ENCODE data around the gene PCDHB13. TPM values are rescaled to one million over a fixed set of nuclear protein-coding genes. Genes with fewer than 3 reads are reported as not detected.
"Not testable (repeated sequence)": the region's sequence is repeated elsewhere in the genome, so short reads cannot be mapped to it uniquely, and the experiment has no call there.

Gene PCDHB13
- total and polyA plus RNA-seq, 2 donors: 2.5 to 5.9 TPM

DNA sequence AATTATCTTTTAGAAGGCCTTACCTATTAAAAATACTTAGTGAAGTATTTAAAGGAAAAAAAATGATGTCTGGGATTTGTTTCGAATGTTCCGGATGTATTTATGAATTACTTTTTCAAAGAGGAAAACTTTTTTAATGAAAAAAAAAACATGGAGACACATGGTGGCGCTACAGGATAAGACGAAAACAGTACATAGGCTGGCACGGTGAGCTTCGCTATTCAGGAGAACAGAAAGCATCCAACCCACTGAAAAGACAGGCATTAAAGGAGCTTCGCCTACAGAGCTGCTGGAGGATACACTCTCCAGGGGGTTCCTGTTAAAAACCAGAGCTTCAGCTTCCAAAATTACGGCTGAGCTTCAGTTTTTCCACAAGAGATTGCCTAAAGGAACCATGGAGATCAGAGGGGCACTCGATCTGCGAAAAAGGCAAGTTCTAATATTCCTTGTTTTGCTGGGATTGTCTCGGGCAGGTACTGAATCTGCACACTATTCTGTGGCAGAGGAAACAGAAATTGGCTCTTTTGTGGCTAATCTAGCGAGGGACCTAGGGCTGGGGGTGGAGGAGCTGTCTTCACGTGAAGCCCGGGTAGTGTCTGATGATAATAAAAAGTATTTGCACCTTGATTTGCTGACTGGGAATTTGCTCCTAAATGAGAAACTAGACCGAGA, 9.5 kb downstream of the PCDHB13 start, which contains the start of gene PCDHB14:
TSS of gene PCDHB14 (plus strand) at position 232 of the 672 bp plus-strand sequence. CDS start at position 395, 163 bp downstream.
- 23% methylated on average over 15 of the region's 15 CpGs for WGBS
- Histone ChIP-seq H3K27ac (ENCODE audit: low read depth) (no peak within 1 kb of the TSS), H3K4me1 (ENCODE audit: insufficient read depth) (no peaks in the 10 kb centered on the region), H3K36me3 (ENCODE audit: insufficient read depth) (no peaks in the 10 kb centered on the region), H3K4me3 (ENCODE audit: low read depth, low read length) (peak within 1 kb of the TSS; percentile 29)
- DNase-seq (ENCODE audit: extremely low spot score): no peak

DNA sequence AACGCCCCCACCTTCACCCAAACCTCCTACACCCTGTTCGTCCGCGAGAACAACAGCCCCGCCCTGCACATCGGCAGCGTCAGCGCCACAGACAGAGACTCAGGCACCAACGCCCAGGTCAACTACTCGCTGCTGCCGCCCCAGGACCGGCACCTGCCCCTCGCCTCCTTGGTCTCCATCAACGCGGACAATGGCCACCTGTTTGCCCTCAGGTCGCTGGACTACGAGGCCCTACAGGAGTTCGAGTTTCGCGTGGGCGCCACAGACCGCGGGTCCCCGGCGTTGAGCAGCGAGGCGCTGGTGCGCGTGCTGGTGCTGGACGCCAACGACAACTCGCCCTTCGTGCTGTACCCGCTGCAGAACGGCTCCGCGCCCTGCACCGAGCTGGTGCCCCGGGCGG, 11.1 kb downstream of the PCDHB13 start:
- H3K4me3 ChIP-seq (ENCODE audit: low read depth, low read length); DNase-seq (ENCODE audit: extremely low spot score); H3K27ac ChIP-seq (ENCODE audit: low read depth); H3K4me1 ChIP-seq (ENCODE audit: insufficient read depth); H3K36me3 ChIP-seq (ENCODE audit: insufficient read depth): not testable (repeated sequence)
- WGBS: 22% methylated on average over 34 of the region's 40 CpGs

DNA sequence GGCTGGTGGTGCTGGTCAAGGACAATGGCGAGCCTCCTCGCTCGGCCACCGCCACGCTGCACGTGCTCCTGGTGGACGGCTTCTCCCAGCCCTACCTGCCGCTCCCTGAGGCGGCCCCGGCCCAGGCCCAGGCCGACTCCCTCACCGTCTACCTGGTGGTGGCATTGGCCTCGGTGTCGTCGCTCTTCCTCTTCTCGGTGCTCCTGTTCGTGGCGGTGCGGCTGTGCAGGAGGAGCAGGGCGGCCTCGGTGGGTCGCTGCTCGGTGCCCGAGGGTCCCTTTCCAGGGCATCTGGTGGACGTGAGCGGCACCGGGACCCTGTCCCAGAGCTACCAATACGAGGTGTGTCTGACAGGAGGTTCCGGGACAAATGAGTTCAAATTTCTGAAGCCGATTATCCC, 11.7 kb downstream of the PCDHB13 start:
- not testable (repeated sequence) for H3K4me1 ChIP-seq (ENCODE audit: insufficient read depth); H3K27ac ChIP-seq (ENCODE audit: low read depth); H3K4me3 ChIP-seq (ENCODE audit: low read depth, low read length); H3K36me3 ChIP-seq (ENCODE audit: insufficient read depth); DNase-seq (ENCODE audit: extremely low spot score)
- WGBS: 33% methylated on average over 25 of the region's 30 CpGs

DNA sequence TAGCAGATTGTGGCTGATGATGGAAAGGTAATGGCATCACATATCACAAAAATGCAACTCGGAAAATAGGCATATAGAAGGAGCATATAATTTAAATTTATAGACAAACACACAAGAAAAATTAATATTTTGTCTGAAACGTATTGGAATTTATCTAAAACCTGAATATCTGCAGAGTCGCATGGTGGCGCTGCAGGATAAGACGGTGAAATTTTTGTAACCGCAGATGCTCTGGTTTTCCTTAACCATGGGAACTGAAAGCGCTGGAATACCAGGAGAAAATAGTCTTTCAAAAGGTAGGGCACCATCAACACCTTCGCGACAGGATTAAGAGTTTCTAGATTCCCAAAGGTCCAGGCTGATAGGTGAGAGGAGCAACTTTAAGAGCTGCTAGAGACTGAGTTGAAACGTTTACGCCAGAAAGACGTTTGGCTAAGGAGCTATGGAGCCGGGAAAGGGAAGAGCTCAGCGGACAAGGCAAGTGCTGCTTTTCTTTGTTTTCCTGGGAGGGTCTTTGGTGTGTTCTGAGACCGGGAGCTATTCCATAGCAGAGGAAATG, 20.5 kb downstream of the PCDHB13 start:
- Histone ChIP-seq H3K27ac (ENCODE audit: low read depth) (no peak overlapping the region), H3K4me1 (ENCODE audit: insufficient read depth) (no peaks in the 10 kb centered on the region), H3K36me3 (ENCODE audit: insufficient read depth) (no peaks in the 10 kb centered on the region), H3K4me3 (ENCODE audit: low read depth, low read length) (no peak overlapping the region)
- DNase-seq (ENCODE audit: extremely low spot score): no peak
- 7% methylated on average over 15 of the region's 15 CpGs for WGBS

DNA sequence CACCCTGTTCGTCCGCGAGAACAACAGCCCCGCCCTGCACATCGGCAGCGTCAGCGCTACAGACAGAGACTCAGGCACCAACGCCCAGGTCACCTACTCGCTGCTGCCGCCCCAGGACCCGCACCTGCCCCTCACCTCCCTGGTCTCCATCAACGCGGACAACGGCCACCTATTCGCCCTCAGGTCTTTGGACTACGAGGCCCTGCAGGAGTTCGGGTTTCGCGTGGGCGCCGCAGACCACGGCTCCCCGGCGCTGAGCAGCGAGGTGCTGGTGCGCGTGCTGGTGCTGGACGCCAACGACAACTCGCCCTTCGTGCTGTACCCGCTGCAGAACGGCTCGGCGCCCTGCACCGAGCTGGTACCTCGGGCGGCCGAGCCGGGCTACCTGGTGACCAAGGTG, 22.2 kb downstream of the PCDHB13 start:
- H3K4me3 ChIP-seq (ENCODE audit: low read depth, low read length); H3K4me1 ChIP-seq (ENCODE audit: insufficient read depth); H3K36me3 ChIP-seq (ENCODE audit: insufficient read depth); DNase-seq (ENCODE audit: extremely low spot score); H3K27ac ChIP-seq (ENCODE audit: low read depth): not testable (repeated sequence)
- WGBS: 28% methylated on average over 40 of the region's 40 CpGs

DNA sequence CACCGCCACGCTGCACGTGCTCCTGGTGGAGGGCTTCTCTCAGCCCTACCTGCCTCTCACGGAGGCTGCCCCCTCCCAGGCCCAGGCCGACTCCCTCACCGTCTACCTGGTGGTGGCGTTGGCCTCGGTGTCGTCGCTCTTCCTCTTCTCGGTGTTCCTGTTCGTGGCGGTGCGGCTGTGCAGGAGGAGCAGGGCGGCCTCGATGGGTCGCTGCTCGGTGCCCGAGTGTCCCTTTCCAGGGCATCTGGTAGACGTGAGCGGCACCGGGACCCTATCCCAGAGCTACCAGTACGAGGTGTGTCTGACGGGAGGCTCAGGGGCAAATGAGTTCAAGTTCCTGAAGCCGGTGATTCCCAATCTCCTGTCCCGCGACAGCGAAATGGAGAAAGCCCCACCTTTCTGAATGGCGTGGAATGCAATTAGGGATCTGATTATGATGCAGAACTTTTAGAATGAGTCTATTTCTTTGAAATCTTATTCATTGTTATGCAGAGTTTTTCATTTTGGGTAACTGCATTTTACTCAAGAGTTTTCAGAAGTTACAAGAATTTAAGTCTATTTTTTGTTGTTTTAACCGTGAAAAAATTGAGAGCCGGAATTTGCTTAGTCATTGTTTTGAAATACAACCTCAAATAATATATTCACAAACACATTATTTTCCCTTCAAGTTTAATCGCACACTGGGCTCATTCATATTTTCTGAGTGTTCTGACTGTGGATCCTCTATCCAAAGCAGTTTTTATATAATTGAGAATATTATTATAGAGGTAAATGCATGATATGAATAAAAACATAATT, 23.0 kb downstream of the PCDHB13 start:
- Histone ChIP-seq H3K4me1 (ENCODE audit: insufficient read depth) (no peaks in the 10 kb centered on the region), H3K4me3 (ENCODE audit: low read depth, low read length) (no peak overlapping the region)
- WGBS: 20% methylated on average over 32 of the region's 32 CpGs

DNA sequence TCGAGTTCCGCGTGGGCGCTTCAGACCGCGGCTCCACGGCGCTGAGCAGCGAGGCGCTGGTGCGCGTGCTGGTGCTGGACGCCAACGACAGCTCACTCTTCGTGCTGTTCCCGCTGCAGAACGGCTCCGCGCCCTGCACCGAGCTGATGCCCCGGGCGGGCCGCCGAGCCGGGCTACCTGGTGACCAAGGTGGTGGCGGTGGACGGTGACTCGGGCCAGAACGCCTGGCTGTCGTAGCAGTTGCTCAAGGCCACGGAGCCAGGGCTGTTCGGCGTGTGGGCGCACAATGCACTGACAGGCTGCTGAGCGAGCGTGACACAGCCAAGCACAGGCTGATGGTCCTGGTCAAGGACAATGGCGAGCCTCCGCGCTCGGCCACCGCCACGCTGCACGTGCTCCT, 27.8 kb downstream of the PCDHB13 start:
- Histone ChIP-seq H3K4me3 (ENCODE audit: low read depth, low read length) (no peak overlapping the region), H3K27ac (ENCODE audit: low read depth) (no peak overlapping the region), H3K4me1 (ENCODE audit: insufficient read depth) (no peaks in the 10 kb centered on the region), H3K36me3 (ENCODE audit: insufficient read depth) (no peaks in the 10 kb centered on the region)
- no peak for DNase-seq (ENCODE audit: extremely low spot score)
- 24% methylated on average over 43 of the region's 43 CpGs for WGBS

More for the DNA sequence above, 23.0 kb downstream of the PCDHB13 start:
- Histone ChIP-seq H3K27ac (ENCODE audit: low read depth) (no peak overlapping the region), H3K36me3 (ENCODE audit: insufficient read depth) (no peaks in the 10 kb centered on the region)
- DNase-seq (ENCODE audit: extremely low spot score): no peak

DNA sequence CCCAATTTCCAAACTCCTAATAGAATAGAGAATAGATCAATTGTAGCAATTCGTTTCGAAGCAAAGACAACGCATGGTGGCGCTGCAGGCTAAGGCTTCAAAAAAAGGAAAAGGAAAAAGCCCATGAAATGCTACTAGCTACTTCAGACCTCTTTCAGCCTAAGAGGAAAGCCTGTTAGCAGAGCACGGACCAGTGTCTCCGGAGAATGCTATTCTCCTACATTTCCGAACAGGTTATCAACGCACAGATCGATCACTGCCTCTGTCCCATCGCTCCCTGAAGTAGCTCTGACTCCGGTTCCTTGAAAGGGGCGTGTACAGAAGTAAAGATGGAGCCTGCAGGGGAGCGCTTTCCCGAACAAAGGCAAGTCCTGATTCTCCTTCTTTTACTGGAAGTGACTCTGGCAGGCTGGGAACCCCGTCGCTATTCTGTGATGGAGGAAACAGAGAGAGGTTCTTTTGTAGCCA, 31.6 kb downstream of the PCDHB13 start, which contains the start of gene PCDHB15:
TSS of gene PCDHB15 (plus strand) at position 146 of the 468 bp plus-strand sequence. CDS start at position 330, 184 bp downstream.
- WGBS: 8% methylated on average over 16 of the region's 16 CpGs
- no peaks in the 10 kb centered on the region for H3K36me3 ChIP-seq (ENCODE audit: insufficient read depth)
- no peaks in the 10 kb centered on the region for H3K4me1 ChIP-seq (ENCODE audit: insufficient read depth)
- peak within 1 kb of the TSS; percentile 15 for H3K4me3 ChIP-seq (ENCODE audit: low read depth, low read length)
- no peak for DNase-seq (ENCODE audit: extremely low spot score)
- H3K27ac ChIP-seq (ENCODE audit: low read depth): no peak within 1 kb of the TSS

DNA sequence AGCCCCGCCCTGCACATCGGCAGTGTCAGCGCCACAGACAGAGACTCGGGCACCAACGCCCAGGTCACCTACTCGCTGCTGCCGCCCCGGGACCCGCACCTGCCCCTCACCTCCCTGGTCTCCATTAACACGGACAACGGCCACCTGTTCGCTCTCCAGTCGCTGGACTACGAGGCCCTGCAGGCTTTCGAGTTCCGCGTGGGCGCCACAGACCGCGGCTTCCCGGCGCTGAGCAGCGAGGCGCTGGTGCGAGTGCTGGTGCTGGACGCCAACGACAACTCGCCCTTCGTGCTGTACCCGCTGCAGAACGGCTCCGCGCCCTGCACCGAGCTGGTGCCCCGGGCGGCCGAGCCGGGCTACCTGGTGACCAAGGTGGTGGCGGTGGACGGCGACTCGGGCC, 33.3 kb downstream of the PCDHB13 start:
- not testable (repeated sequence) for H3K4me3 ChIP-seq (ENCODE audit: low read depth, low read length); H3K4me1 ChIP-seq (ENCODE audit: insufficient read depth); DNase-seq (ENCODE audit: extremely low spot score); H3K36me3 ChIP-seq (ENCODE audit: insufficient read depth); H3K27ac ChIP-seq (ENCODE audit: low read depth)
- 39% methylated on average over 25 of the region's 42 CpGs for WGBS

DNA sequence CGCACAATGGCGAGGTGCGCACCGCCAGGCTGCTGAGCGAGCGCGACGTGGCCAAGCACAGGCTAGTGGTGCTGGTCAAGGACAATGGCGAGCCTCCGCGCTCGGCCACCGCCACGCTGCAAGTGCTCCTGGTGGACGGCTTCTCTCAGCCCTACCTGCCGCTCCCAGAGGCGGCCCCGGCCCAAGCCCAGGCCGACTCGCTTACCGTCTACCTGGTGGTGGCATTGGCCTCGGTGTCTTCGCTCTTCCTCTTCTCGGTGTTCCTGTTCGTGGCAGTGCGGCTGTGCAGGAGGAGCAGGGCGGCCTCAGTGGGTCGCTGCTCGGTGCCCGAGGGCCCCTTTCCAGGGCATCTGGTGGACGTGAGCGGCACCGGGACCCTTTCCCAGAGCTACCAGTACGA, 33.7 kb downstream of the PCDHB13 start:
- not testable (repeated sequence) for H3K4me3 ChIP-seq (ENCODE audit: low read depth, low read length); DNase-seq (ENCODE audit: extremely low spot score)
- 45% methylated on average over 34 of the region's 34 CpGs for WGBS

DNA sequence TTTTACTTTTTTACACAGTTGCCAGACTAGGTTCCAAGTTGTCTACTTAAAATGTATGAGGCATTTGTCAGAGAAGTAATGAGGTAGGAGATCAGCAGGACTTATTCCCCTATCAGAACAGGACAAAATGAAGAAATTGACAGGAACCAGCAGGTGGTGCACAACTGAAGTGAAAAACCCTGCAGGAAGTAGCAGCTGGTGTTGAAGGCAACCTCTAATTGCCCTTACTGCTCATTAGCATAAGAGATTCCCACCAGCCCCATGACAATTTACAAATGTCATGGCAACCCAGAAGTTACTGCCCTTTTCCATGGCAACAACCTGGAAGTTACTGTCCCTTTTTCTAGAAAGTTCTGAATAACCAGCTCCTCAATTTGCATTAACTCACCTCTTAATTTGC, 36.9 kb downstream of the PCDHB13 start:
- no peak for DNase-seq (ENCODE audit: extremely low spot score)
- Histone ChIP-seq H3K4me3 (ENCODE audit: low read depth, low read length) (no peak overlapping the region), H3K27ac (ENCODE audit: low read depth) (no peak overlapping the region), H3K36me3 (ENCODE audit: insufficient read depth) (no peaks in the 10 kb centered on the region), H3K4me1 (ENCODE audit: insufficient read depth) (no peaks in the 10 kb centered on the region)

More for the DNA sequence above, 33.7 kb downstream of the PCDHB13 start:
- not testable (repeated sequence) for H3K4me1 ChIP-seq (ENCODE audit: insufficient read depth); H3K27ac ChIP-seq (ENCODE audit: low read depth); H3K36me3 ChIP-seq (ENCODE audit: insufficient read depth)

DNA sequence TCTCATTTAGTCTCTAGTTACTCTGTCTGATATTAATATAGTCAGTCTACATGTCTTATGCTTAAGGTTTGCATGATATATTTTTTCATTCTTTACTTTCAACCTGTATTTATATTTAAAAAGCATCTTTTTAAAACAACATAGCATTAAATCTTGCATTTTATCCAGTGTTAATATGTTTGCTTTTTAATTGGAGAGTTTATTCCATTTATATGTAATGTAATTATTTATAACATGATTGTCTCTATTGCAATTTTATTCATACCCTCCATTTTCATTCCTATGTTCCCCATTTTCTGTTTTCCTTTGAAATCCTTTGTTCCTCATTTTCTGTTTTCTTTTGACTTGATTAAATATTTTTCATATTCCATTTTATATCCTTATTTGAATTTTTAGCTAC, 44.7 kb downstream of the PCDHB13 start:
- Histone ChIP-seq H3K27ac (ENCODE audit: low read depth) (no peak overlapping the region), H3K4me1 (ENCODE audit: insufficient read depth) (no peaks in the 10 kb centered on the region), H3K4me3 (ENCODE audit: low read depth, low read length) (no peak overlapping the region), H3K36me3 (ENCODE audit: insufficient read depth) (no peaks in the 10 kb centered on the region)
- DNase-seq (ENCODE audit: extremely low spot score): no peak

DNA sequence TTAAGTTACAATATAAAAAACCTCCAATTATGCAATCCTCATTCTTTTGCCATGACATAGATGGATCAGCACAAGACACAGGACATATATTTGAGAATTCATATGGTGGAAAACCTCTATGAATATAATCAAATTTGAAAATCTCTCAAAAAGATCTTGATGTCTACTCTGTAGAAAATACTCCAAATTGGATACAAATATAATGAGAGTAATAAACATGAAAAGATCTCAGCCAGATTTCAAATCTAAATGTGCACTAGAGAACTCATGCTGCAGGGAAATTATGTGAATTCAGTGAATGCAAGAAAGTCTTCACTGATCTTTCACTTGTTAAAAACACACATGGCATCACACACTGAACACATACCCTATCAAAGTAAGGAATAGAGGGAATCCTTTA, 45.2 kb downstream of the PCDHB13 start:
- Histone ChIP-seq H3K4me3 (ENCODE audit: low read depth, low read length) (no peak overlapping the region), H3K36me3 (ENCODE audit: insufficient read depth) (no peaks in the 10 kb centered on the region)

More for the DNA sequence above, 45.2 kb downstream of the PCDHB13 start:
- Histone ChIP-seq H3K27ac (ENCODE audit: low read depth) (no peak overlapping the region), H3K4me1 (ENCODE audit: insufficient read depth) (no peaks in the 10 kb centered on the region)
- no peak for DNase-seq (ENCODE audit: extremely low spot score)

Data from urinary bladder (tissue), 4 donors.